Neuronal stem cell (in vitro differentiated cells): ENCODE data around the gene RERG.

Source experiments
- DNase-seq: peaks from one replicate; pipeline ENCODE4 v3.0.0-alpha.2; 2013; ENCODE audit warnings: low spot score
- H2AFZ ChIP-seq: one replicate; pipeline ENCODE4 v1.6.1; 2013; ENCODE audit warnings: mild to moderate bottlenecking, low read length, inconsistent platforms
- H2AK5ac ChIP-seq: 2 replicates; pipeline ENCODE4 v1.6.1; 2013; ENCODE audit warnings: low read depth, mild to moderate bottlenecking, inconsistent platforms, low read length, moderate library complexity, mixed read lengths
- H2BK120ac ChIP-seq: 2 replicates; pipeline ENCODE4 v1.6.1; 2013; ENCODE audit warnings: low read depth, mild to moderate bottlenecking, inconsistent platforms, low read length, moderate library complexity, mixed read lengths
- H2BK12ac ChIP-seq: one replicate; pipeline ENCODE4 v1.6.1; 2013; ENCODE audit warnings: low read length, inconsistent platforms
- H2BK15ac ChIP-seq: 2 replicates; pipeline ENCODE4 v1.6.1; 2013; ENCODE audit warnings: mild to moderate bottlenecking, low read length, inconsistent platforms, mixed read lengths
- H2BK5ac ChIP-seq: one replicate; pipeline ENCODE4 v1.6.1; 2013; ENCODE audit warnings: inconsistent platforms, mild to moderate bottlenecking, low read length, moderate library complexity
- H3K14ac ChIP-seq: one replicate; pipeline ENCODE4 v1.6.1; 2013; ENCODE audit warnings: low read length, inconsistent platforms
- H3K18ac ChIP-seq: 2 replicates; pipeline ENCODE4 v1.6.1; 2013; ENCODE audit warnings: low read length, inconsistent platforms
- H3K23ac ChIP-seq: 2 replicates; pipeline ENCODE4 v1.6.1; 2013; ENCODE audit warnings: low read depth, mild to moderate bottlenecking, mixed read lengths, low read length, inconsistent platforms; ENCODE audit not compliant: poor library complexity
- H3K27ac ChIP-seq: replicated peaks from 3 replicates; pipeline ENCODE4 v1.5.1; 2013; ENCODE audit warnings: low read length, inconsistent platforms
- H3K27me3 ChIP-seq, 3 experiments: 2 replicates each; pipeline ENCODE4 v1.6.1; 2013; ENCODE audit warnings: low read length in 3 of 3, mild to moderate bottlenecking in 2 of 3, inconsistent platforms in 1 of 3, low read depth in 1 of 3, mixed read lengths in 1 of 3, moderate library complexity in 1 of 3; ENCODE audit not compliant: control insufficient read depth in 3 of 3, insufficient read depth in 3 of 3
- H3K36me3 ChIP-seq, 2 donors: replicated peaks in 1 of 2; 2 replicates each; pipeline ENCODE4 v1.6.1; 2013; ENCODE audit warnings: low read length in 2 of 2; ENCODE audit not compliant: control insufficient read depth in 2 of 2, insufficient read depth in 2 of 2
- H3K4ac ChIP-seq: 2 replicates; pipeline ENCODE4 v1.6.1; 2013; ENCODE audit warnings: inconsistent platforms, mild to moderate bottlenecking, low read length, moderate library complexity
- H3K4me1 ChIP-seq, 2 donors: 1 replicate in 1 of 2; 2 replicates in 1 of 2; pipeline ENCODE4 v1.6.1; 2013; ENCODE audit warnings: low read length in 2 of 2, low read depth in 1 of 2; ENCODE audit not compliant: control insufficient read depth in 2 of 2, insufficient read depth in 1 of 2
- H3K4me2 ChIP-seq: one replicate; pipeline ENCODE4 v1.6.1; 2013; ENCODE audit warnings: mild to moderate bottlenecking, low read length, inconsistent platforms; ENCODE audit not compliant: insufficient read depth, poor library complexity, severe bottlenecking
- H3K4me3 ChIP-seq, 2 donors: 2 replicates each; pipeline ENCODE4 v1.5.1; 2013; ENCODE audit warnings: low read length in 2 of 2, mild to moderate bottlenecking in 2 of 2, inconsistent platforms in 1 of 2, moderate library complexity in 1 of 2
- H3K79me1 ChIP-seq: one replicate; pipeline ENCODE4 v1.6.1; 2013; ENCODE audit warnings: low read depth, mild to moderate bottlenecking, inconsistent platforms, low read length, moderate library complexity
- H3K9ac ChIP-seq: one replicate; pipeline ENCODE4 v1.6.1; 2013; ENCODE audit warnings: mild to moderate bottlenecking, low read depth, low read length, inconsistent platforms; ENCODE audit not compliant: poor library complexity
- H3K9me3 ChIP-seq, 2 donors: replicated peaks in 1 of 2; 2 replicates each; pipeline versions ENCODE3 to v1.6.1; 2013; ENCODE audit warnings: low read length in 2 of 2, mild to moderate bottlenecking in 2 of 2, inconsistent platforms in 1 of 2, low read depth in 1 of 2, mixed read lengths in 1 of 2, moderate library complexity in 1 of 2; ENCODE audit not compliant: control insufficient read depth in 2 of 2, insufficient read depth in 1 of 2
- H4K8ac ChIP-seq: one replicate; pipeline ENCODE4 v1.6.1; 2013; ENCODE audit warnings: low read depth, mild to moderate bottlenecking, inconsistent platforms, low read length, moderate library complexity
- H4K91ac ChIP-seq: one replicate; pipeline ENCODE4 v1.6.1; 2013; ENCODE audit warnings: low read length, low read depth, mild to moderate bottlenecking, inconsistent platforms; ENCODE audit not compliant: poor library complexity
- WGBS, 2 donors: extraction: QIAGEN DNeasy Blood & Tissue Kit; methylation state at CpG; one replicate each; pipeline ENCODE4 v1.1.7; 2013; ENCODE audit warnings: missing lambda C conversion rate in 2 of 2, mixed read lengths in 1 of 2; ENCODE audit not compliant: insufficient read length in 2 of 2, insufficient replicate concordance in 1 of 2; ENCODE audit errors: extremely low coverage in 2 of 2; 5-methylcytosine and 5-hydroxymethylcytosine counted together

The RERG gene

DNA sequence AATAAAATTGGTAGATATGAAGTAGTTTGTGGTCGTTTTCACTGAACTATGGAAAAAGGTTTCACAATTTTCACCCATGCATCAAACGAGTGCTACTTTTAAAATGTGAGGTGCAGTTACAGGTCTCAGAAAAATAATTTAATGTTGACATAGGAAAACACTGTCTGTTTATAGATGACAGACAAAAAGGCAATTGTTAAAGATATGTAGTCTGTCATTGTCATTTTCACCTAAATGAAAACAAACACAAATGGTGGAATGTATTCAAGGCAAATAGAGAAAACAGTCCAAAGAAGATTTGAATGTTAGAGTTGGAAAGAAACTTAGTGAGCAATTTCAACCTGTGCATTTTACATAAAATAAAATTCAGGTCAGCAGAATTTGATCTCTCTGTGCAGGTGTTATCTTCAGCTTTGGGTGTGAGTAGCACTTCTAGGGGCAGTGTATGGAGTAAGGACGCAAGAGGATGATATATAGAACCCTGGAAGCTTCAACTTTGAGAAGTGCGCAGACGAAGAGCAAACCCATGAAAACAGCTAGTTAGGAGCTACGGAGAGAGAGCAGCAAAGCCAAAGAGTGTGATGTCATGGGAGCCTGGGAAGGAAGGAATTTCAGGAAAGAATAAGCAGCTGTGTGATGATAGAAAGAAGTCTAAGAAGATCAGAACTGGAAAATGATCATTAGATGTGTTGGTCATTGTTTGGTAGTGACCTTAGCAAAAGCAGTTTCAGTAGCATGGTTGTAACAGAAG is 6.2 kb downstream of the RERG start:
- Histone ChIP-seq H4K91ac (no peak overlapping the region), H3K4ac (no peak overlapping the region), H3K4me3 (no peak overlapping the region), H3K36me3 (no peaks in the 10 kb centered on the region), H2AFZ (no peak overlapping the region), H3K4me2 (no peak overlapping the region), H3K14ac (no peak overlapping the region), H2BK120ac (no peak overlapping the region), H2BK12ac (no peak overlapping the region), H3K79me1 (no peaks in the 10 kb centered on the region), H3K9me3 (no peaks in the 10 kb centered on the region), H2AK5ac (no peak overlapping the region), H3K23ac (no peak overlapping the region), H3K18ac (no peak overlapping the region), H3K27ac (no peak overlapping the region), H2BK5ac (no peak overlapping the region), H4K8ac (no peak overlapping the region), H3K9ac (no peak overlapping the region), H3K4me1 (no peaks in the 10 kb centered on the region), H3K27me3 (peaks cover 0 to 12% (median 0%) of the 10 kb centered on the region in 3 experiments), H2BK15ac (no peak overlapping the region)
- DNase-seq = no peak
- no CpG with 5 or more reads among the region's 6 CpGs for whole genome bisulfite sequencing, 2 donors

- no peaks in the 10 kb centered on the region for H3K27me3 ChIP-seq
- H3K23ac ChIP-seq = no peak overlapping the region
- H3K36me3 ChIP-seq = no peaks in the 10 kb centered on the region
- H3K18ac ChIP-seq = no peak overlapping the region
- H3K14ac ChIP-seq = no peak overlapping the region
- H4K91ac ChIP-seq = no peak overlapping the region
- no peak overlapping the region for H3K27ac ChIP-seq
- no peak overlapping the region for H4K8ac ChIP-seq
- H3K79me1 ChIP-seq = no peaks in the 10 kb centered on the region
- no CpG with 5 or more reads among the region's 2 CpGs for WGBS, 2 donors
- H3K4ac ChIP-seq = no peak overlapping the region
- H3K9me3 ChIP-seq = no peaks in the 10 kb centered on the region
- no peak overlapping the region for H3K4me3 ChIP-seq
- no peak overlapping the region for H2BK12ac ChIP-seq
- H3K9ac ChIP-seq = no peak overlapping the region
- H3K4me1 ChIP-seq = no peaks in the 10 kb centered on the region
- no peak overlapping the region for H2BK5ac ChIP-seq
- H2BK15ac ChIP-seq = no peak overlapping the region
- H2AK5ac ChIP-seq = no peak overlapping the region
- no peak overlapping the region for H2BK120ac ChIP-seq
- no peak overlapping the region for H2AFZ ChIP-seq
- no peak overlapping the region for H3K4me2 ChIP-seq
- DNase-seq = no peak
Measured at GRCh38 chr12:15212930-15213329, 8.3 kb downstream of the RERG start.

DNA sequence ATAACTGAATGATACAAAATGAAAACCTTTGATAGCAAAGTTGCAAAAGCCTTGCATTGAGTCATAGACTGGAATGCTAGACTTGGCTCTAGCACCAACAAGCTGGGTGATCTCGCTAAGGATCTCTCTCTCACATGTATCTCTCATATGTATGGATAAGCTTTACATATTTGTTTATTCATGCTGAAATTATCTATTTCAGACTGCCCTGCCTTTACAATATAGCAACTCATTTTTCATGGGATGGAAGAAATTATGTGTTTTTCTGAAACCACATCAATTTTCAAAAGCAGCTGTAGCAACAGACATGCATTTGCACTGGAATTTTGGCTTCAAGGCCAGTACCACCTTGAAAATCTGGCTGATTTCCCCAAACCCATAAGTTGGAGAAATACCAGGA is 11.4 kb downstream of the RERG start:
- no peak overlapping the region for H3K4me2 ChIP-seq
- DNase-seq = no peak
- H2BK12ac ChIP-seq = no peak overlapping the region
- no peaks in the 10 kb centered on the region for H3K79me1 ChIP-seq
- no peak overlapping the region for H2BK5ac ChIP-seq
- H2BK120ac ChIP-seq = no peak overlapping the region
- H3K4ac ChIP-seq = no peak overlapping the region
- no peak overlapping the region for H2AK5ac ChIP-seq
- H3K4me3 ChIP-seq = no peak overlapping the region
- no peak overlapping the region for H2BK15ac ChIP-seq
- no peaks in the 10 kb centered on the region for H3K36me3 ChIP-seq
- WGBS, 2 donors = no CpG with 5 or more reads among the region's 1 CpG
- no peak overlapping the region for H4K8ac ChIP-seq
- H3K27me3 ChIP-seq = no peaks in the 10 kb centered on the region
- no peak overlapping the region for H2AFZ ChIP-seq
- H3K23ac ChIP-seq = no peak overlapping the region
- H3K27ac ChIP-seq = no peak overlapping the region
- no peak overlapping the region for H3K14ac ChIP-seq
- no peak overlapping the region for H4K91ac ChIP-seq
- no peaks in the 10 kb centered on the region for H3K9me3 ChIP-seq
- H3K9ac ChIP-seq = no peak overlapping the region
- H3K18ac ChIP-seq = no peak overlapping the region
- no peaks in the 10 kb centered on the region for H3K4me1 ChIP-seq

DNA sequence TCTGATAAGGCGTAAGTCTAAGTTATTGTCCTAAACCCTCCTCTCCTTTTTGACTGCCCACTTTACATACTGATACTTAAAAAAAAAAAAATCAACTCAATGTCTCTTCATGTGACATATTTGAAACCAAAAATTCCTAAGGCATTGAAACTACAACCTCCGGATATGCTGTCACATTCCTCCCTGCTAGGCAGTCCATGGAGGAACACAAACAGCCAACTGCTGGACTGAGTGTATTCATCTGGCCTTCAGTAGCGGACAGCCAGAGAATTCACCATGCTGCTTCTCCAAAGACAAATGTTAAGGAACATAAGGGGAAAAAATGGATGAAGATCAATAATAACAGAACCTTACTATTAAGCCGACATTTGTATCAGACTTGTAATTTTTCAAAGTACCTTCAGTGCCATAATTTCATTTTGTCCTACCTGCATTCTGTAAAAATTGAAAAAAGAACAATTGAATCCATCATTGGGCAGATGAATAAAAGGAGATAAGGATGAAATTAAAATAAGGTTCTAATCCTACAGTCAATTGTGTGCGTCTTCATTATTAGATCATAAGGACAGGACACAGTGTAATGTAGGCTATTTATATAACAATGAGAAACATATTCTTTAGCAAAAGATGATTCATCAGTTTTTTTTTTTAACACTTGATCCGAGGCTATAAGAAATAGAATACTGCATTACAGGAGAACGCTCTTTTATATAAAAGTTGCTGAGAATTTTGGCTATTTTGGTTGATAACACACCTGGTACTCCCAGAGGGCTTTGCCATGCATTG is 12.2 kb downstream of the RERG start:
- Histone ChIP-seq H3K18ac (no peak overlapping the region), H3K4ac (no peak overlapping the region), H3K23ac (no peak overlapping the region), H2BK5ac (no peak overlapping the region), H3K79me1 (no peaks in the 10 kb centered on the region), H2BK120ac (no peak overlapping the region), H2AFZ (no peak overlapping the region), H2AK5ac (no peak overlapping the region), H3K27me3 (no peaks in the 10 kb centered on the region), H3K9me3 (no peaks in the 10 kb centered on the region), H3K9ac (no peak overlapping the region), H2BK15ac (no peak overlapping the region), H4K8ac (no peak overlapping the region), H3K36me3 (no peaks in the 10 kb centered on the region), H3K14ac (no peak overlapping the region), H4K91ac (no peak overlapping the region), H3K27ac (no peak overlapping the region), H3K4me1 (no peaks in the 10 kb centered on the region), H3K4me2 (no peak overlapping the region), H3K4me3 (no peak overlapping the region), H2BK12ac (no peak overlapping the region)
- WGBS, 2 donors = no CpG with 5 or more reads among the region's 7 CpGs
- no peak for DNase-seq
